Keratinocyte (primary cell): ENCODE measurements around the gene LDLRAD4.

ENCODE experiments used
- EZH2 ChIP-seq: IDR thresholded peaks from one replicate; pipeline ENCODE4 v1.6.1; 2012; ENCODE audit warnings: inconsistent platforms, mild to moderate bottlenecking, low read length, moderate library complexity
- TF ChIP-seq, protein P1 (sequence below), 3 experiments: IDR thresholded peaks in 1 of 3; conservative IDR thresholded peaks in 1 of 3; optimal IDR thresholded peaks in 1 of 3; 2 replicates in 2 of 3; 3 replicates in 1 of 3; pipeline versions ENCODE3 to v1.5.1; 2011; ENCODE audit warnings: low read length in 3 of 3, mild to moderate bottlenecking in 3 of 3, moderate library complexity in 2 of 3, control low read depth in 1 of 3, inconsistent platforms in 1 of 3; ENCODE audit not compliant: insufficient read depth in 2 of 3; ENCODE audit errors: extremely low read depth in 1 of 3

GRCh38 chr18:13268158-13269012 is 49.8 kb downstream of the LDLRAD4 start:
- TF ChIP-seq, protein P1, sequence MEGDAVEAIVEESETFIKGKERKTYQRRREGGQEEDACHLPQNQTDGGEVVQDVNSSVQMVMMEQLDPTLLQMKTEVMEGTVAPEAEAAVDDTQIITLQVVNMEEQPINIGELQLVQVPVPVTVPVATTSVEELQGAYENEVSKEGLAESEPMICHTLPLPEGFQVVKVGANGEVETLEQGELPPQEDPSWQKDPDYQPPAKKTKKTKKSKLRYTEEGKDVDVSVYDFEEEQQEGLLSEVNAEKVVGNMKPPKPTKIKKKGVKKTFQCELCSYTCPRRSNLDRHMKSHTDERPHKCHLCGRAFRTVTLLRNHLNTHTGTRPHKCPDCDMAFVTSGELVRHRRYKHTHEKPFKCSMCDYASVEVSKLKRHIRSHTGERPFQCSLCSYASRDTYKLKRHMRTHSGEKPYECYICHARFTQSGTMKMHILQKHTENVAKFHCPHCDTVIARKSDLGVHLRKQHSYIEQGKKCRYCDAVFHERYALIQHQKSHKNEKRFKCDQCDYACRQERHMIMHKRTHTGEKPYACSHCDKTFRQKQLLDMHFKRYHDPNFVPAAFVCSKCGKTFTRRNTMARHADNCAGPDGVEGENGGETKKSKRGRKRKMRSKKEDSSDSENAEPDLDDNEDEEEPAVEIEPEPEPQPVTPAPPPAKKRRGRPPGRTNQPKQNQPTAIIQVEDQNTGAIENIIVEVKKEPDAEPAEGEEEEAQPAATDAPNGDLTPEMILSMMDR (optimal IDR thresholded peaks at IDR 0.05 in 1 of 3, IDR thresholded peaks at IDR 0.05 in 1 of 3, conservative IDR thresholded peaks at IDR 0.05 in 1 of 3; ENCODE audit: extremely low read depth in 1 of 3, insufficient read depth in 2 of 3, low read length in 3 of 3): no peak
- no peak for TF ChIP-seq EZH2
